ENCODE measurements around the gene IGFL4. TPM values are rescaled to one million over a fixed set of nuclear protein-coding genes. Genes with fewer than 3 reads are reported as not detected.

IGFL4 gene
- total and polyA plus RNA-seq, 2 of the 13 experiments (the other 11 are each of a cell fraction or from before 2014, with no cell fraction given) = 1.2 to 1.4 TPM

DNA sequence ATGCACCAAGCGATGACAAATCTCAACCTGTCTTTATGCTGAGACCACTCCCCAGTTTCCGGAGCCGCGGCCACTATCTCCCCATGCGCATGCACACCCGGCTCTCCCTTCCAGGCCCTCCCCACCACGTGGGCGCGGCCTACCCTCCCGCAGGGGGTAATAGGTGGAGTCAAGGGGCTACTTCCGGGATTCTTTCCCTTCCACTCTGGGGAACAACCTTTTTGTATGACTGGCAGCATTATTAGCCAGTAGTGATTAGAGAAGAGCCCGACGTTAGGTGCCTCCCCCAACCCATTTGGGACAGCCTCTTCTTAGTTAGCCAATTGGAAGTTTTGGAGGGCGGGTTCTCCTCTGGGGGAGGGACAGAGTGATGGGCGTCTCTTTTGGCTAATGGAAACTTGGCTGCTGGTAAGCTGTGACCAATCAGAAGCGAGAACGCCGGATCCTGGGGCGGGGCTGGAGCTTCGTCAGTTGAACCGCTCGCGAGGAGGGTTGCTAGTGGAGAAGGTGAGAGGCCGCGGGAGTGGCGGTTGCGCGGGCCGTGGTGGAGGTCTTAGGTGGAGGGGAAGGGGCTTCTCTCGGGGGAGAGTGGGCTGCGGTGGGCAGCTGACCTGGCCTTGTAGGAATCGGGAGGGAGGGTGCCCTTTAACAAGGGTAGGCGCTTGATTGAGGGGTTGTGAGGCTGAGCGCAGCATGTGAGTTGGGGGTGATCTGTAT, 45.6 kb downstream of the IGFL4 start, which contains the start of gene CCDC61 (continued):
- TF ChIP-seq, protein P1, sequence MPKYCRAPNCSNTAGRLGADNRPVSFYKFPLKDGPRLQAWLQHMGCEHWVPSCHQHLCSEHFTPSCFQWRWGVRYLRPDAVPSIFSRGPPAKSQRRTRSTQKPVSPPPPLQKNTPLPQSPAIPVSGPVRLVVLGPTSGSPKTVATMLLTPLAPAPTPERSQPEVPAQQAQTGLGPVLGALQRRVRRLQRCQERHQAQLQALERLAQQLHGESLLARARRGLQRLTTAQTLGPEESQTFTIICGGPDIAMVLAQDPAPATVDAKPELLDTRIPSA (CRISPR knock-in tag; IDR thresholded peaks at IDR 0.05; ENCODE audit: borderline replicate concordance) = no peak
- TF ChIP-seq ZNF143 (CRISPR knock-in tag; IDR thresholded peaks at IDR 0.05) (no peak), HNF4G (IDR thresholded peaks at IDR 0.05; ENCODE audit: borderline replicate concordance, low read depth, low read length) (no peak), HNF4G (CRISPR knock-in tag; IDR thresholded peaks at IDR 0.05; ENCODE audit: borderline replicate concordance, low read depth) (no peak), DMAP1 (CRISPR knock-in tag; IDR thresholded peaks at IDR 0.05) (peak; percentile 44; the same call in 1 of the 2 replicates), PRPF4 (IDR thresholded peaks at IDR 0.05; ENCODE audit: low read depth, low read length, poor library complexity, severe bottlenecking) (no peak), ZSCAN21 (CRISPR knock-in tag; IDR thresholded peaks at IDR 0.05; ENCODE audit: borderline replicate concordance) (no peak), IRX3 (CRISPR knock-in tag; IDR thresholded peaks at IDR 0.05; ENCODE audit: borderline replicate concordance, low read depth) (no peak), ISL2 (CRISPR knock-in tag; IDR thresholded peaks at IDR 0.05) (no peak), ISX (CRISPR knock-in tag; conservative IDR thresholded peaks at IDR 0.05) (no peak), ZNF766 (CRISPR knock-in tag; IDR thresholded peaks at IDR 0.05; ENCODE audit: borderline replicate concordance) (no peak; the same call in 1 of the 2 replicates), CENPX (CRISPR knock-in tag; IDR thresholded peaks at IDR 0.05) (no peak), WIZ (CRISPR knock-in tag; IDR thresholded peaks at IDR 0.05) (no peak), CHCHD3 (CRISPR knock-in tag; IDR thresholded peaks at IDR 0.05) (no peak), KDM5B (CRISPR knock-in tag; IDR thresholded peaks at IDR 0.05; ENCODE audit: borderline replicate concordance) (no peak)
- TF ChIP-seq, protein P2, sequence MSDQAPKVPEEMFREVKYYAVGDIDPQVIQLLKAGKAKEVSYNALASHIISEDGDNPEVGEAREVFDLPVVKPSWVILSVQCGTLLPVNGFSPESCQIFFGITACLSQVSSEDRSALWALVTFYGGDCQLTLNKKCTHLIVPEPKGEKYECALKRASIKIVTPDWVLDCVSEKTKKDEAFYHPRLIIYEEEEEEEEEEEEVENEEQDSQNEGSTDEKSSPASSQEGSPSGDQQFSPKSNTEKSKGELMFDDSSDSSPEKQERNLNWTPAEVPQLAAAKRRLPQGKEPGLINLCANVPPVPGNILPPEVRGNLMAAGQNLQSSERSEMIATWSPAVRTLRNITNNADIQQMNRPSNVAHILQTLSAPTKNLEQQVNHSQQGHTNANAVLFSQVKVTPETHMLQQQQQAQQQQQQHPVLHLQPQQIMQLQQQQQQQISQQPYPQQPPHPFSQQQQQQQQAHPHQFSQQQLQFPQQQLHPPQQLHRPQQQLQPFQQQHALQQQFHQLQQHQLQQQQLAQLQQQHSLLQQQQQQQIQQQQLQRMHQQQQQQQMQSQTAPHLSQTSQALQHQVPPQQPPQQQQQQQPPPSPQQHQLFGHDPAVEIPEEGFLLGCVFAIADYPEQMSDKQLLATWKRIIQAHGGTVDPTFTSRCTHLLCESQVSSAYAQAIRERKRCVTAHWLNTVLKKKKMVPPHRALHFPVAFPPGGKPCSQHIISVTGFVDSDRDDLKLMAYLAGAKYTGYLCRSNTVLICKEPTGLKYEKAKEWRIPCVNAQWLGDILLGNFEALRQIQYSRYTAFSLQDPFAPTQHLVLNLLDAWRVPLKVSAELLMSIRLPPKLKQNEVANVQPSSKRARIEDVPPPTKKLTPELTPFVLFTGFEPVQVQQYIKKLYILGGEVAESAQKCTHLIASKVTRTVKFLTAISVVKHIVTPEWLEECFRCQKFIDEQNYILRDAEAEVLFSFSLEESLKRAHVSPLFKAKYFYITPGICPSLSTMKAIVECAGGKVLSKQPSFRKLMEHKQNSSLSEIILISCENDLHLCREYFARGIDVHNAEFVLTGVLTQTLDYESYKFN (CRISPR knock-in tag; conservative IDR thresholded peaks at IDR 0.05) = peak; percentile 24; the same call in 1 of the 2 replicates
- TF ChIP-seq, protein P3, sequence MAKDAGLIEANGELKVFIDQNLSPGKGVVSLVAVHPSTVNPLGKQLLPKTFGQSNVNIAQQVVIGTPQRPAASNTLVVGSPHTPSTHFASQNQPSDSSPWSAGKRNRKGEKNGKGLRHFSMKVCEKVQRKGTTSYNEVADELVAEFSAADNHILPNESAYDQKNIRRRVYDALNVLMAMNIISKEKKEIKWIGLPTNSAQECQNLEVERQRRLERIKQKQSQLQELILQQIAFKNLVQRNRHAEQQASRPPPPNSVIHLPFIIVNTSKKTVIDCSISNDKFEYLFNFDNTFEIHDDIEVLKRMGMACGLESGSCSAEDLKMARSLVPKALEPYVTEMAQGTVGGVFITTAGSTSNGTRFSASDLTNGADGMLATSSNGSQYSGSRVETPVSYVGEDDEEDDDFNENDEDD (CRISPR knock-in tag; IDR thresholded peaks at IDR 0.05; ENCODE audit: borderline replicate concordance) = no peak; the same call in 1 of the 2 replicates
- TF ChIP-seq, protein P4, sequence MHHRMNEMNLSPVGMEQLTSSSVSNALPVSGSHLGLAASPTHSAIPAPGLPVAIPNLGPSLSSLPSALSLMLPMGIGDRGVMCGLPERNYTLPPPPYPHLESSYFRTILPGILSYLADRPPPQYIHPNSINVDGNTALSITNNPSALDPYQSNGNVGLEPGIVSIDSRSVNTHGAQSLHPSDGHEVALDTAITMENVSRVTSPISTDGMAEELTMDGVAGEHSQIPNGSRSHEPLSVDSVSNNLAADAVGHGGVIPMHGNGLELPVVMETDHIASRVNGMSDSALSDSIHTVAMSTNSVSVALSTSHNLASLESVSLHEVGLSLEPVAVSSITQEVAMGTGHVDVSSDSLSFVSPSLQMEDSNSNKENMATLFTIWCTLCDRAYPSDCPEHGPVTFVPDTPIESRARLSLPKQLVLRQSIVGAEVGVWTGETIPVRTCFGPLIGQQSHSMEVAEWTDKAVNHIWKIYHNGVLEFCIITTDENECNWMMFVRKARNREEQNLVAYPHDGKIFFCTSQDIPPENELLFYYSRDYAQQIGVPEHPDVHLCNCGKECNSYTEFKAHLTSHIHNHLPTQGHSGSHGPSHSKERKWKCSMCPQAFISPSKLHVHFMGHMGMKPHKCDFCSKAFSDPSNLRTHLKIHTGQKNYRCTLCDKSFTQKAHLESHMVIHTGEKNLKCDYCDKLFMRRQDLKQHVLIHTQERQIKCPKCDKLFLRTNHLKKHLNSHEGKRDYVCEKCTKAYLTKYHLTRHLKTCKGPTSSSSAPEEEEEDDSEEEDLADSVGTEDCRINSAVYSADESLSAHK (CRISPR knock-in tag; IDR thresholded peaks at IDR 0.05; ENCODE audit: borderline replicate concordance) = no peak
- TF ChIP-seq, protein P5, sequence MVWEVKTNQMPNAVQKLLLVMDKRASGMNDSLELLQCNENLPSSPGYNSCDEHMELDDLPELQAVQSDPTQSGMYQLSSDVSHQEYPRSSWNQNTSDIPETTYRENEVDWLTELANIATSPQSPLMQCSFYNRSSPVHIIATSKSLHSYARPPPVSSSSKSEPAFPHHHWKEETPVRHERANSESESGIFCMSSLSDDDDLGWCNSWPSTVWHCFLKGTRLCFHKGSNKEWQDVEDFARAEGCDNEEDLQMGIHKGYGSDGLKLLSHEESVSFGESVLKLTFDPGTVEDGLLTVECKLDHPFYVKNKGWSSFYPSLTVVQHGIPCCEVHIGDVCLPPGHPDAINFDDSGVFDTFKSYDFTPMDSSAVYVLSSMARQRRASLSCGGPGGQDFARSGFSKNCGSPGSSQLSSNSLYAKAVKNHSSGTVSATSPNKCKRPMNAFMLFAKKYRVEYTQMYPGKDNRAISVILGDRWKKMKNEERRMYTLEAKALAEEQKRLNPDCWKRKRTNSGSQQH (CRISPR knock-in tag; IDR thresholded peaks at IDR 0.05; ENCODE audit: low read depth) = no peak
